ENCODE measurements around the gene FARSA. TPM values are rescaled to one million over a fixed set of nuclear protein-coding genes. Genes with fewer than 3 reads are reported as not detected.

FARSA gene
- total and polyA plus RNA-seq, 2 of the 13 experiments (the other 11 are each of a cell fraction or from before 2014, with no cell fraction given) = 25.9 to 72.0 TPM

DNA sequence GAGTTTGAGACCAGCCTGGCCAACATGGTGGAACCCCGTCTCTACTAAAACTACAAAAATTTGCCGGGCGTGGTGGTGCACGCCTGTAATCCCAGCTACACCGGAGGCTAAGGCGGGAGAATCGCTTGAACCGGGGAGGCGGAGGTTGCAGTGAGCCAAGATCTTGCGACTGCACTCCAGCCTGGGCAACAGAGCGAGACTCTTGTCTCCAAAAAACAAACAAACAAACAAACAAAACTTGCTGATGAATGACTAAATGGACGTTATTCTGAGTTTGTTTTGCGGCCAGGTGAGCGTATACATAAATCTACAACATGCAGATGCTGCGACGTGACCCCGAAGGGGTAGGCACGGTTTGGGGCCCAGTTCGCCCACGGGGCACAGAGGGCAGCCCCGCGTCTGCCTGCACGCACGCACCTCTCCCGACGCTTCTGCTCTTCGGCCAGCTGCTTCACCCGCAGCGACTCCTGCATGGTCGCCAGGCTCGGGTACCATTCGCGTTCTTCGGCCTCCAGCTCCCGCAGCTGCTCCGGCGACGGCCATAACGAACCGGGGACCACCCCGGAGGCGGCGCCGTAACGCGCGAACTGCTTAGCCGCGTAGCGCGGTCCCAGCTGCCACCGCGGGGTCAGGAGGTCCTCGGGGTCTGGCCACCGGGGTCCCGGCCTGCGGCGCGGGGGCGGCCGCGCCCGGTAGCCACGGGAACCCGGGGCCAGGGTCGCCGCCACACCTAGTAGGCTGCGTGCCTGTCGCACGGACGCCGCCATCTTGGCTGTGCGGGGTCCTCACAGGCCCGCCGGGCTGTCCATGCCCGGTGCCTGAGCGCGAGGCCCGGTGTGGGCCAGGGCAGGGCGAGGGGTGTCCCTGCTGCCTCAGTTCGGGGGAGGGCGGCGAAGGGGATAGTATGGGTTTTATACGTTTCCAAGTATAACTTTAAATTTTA, 23.2 kb upstream of the FARSA start, which contains the start of gene GADD45GIP1 (continued):
- TF ChIP-seq, protein P1, sequence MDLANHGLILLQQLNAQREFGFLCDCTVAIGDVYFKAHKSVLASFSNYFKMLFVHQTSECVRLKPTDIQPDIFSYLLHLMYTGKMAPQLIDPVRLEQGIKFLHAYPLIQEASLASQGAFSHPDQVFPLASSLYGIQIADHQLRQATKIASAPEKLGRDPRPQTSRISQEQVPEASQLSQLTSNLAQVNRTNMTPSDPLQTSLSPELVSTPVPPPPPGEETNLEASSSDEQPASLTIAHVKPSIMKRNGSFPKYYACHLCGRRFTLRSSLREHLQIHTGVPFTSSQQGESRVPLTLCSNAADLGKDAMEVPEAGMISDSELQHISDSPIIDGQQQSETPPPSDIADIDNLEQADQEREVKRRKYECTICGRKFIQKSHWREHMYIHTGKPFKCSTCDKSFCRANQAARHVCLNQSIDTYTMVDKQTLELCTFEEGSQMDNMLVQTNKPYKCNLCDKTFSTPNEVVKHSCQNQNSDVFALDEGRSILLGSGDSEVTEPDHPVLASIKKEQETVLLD (CRISPR knock-in tag; IDR thresholded peaks at IDR 0.05; ENCODE audit: low read depth) = peak; percentile 65; the same call in 1 of the 2 replicates
- TF ChIP-seq JARID2 (CRISPR knock-in tag; IDR thresholded peaks at IDR 0.05; ENCODE audit: insufficient replicate concordance) (no peak), TAF1 (CRISPR knock-in tag; IDR thresholded peaks at IDR 0.05) (peak; percentile 90), ZNF326 (CRISPR knock-in tag; IDR thresholded peaks at IDR 0.05; ENCODE audit: borderline replicate concordance) (no peak), RARA (CRISPR knock-in tag; IDR thresholded peaks at IDR 0.05) (no peak), IKZF4 (CRISPR knock-in tag; IDR thresholded peaks at IDR 0.05; ENCODE audit: borderline replicate concordance, low read depth, not compliant biosample characterization) (no peak), ZNF605 (CRISPR knock-in tag; IDR thresholded peaks at IDR 0.05) (no peak; the same call in 1 of the 2 replicates), ZFP36L1 (CRISPR knock-in tag; IDR thresholded peaks at IDR 0.05) (no peak), ARNT (IDR thresholded peaks at IDR 0.05) (no peak), IRX3 (CRISPR knock-in tag; IDR thresholded peaks at IDR 0.05; ENCODE audit: borderline replicate concordance, low read depth) (peak; percentile 50; the same call in 1 of the 2 replicates), NFKBIZ (CRISPR knock-in tag; IDR thresholded peaks at IDR 0.05) (no peak), ZSCAN30 (CRISPR knock-in tag; IDR thresholded peaks at IDR 0.05) (peak; percentile 82; the same call in 1 of the 2 replicates), ELF3 (CRISPR knock-in tag; IDR thresholded peaks at IDR 0.05) (no peak), REL (CRISPR knock-in tag; conservative IDR thresholded peaks at IDR 0.05) (no peak), FOXK1 (CRISPR knock-in tag; IDR thresholded peaks at IDR 0.05; ENCODE audit: borderline replicate concordance, low read depth) (peak; percentile 29; the same call in 1 of the 2 replicates)
- TF ChIP-seq, protein P2, sequence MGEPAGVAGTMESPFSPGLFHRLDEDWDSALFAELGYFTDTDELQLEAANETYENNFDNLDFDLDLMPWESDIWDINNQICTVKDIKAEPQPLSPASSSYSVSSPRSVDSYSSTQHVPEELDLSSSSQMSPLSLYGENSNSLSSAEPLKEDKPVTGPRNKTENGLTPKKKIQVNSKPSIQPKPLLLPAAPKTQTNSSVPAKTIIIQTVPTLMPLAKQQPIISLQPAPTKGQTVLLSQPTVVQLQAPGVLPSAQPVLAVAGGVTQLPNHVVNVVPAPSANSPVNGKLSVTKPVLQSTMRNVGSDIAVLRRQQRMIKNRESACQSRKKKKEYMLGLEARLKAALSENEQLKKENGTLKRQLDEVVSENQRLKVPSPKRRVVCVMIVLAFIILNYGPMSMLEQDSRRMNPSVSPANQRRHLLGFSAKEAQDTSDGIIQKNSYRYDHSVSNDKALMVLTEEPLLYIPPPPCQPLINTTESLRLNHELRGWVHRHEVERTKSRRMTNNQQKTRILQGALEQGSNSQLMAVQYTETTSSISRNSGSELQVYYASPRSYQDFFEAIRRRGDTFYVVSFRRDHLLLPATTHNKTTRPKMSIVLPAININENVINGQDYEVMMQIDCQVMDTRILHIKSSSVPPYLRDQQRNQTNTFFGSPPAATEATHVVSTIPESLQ (CRISPR knock-in tag; conservative IDR thresholded peaks at IDR 0.05) = no peak
- TF ChIP-seq, protein P3, sequence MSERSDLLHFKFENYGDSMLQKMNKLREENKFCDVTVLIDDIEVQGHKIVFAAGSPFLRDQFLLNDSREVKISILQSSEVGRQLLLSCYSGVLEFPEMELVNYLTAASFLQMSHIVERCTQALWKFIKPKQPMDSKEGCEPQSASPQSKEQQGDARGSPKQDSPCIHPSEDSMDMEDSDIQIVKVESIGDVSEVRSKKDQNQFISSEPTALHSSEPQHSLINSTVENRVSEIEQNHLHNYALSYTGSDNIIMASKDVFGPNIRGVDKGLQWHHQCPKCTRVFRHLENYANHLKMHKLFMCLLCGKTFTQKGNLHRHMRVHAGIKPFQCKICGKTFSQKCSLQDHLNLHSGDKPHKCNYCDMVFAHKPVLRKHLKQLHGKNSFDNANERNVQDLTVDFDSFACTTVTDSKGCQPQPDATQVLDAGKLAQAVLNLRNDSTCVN (CRISPR knock-in tag; IDR thresholded peaks at IDR 0.05; ENCODE audit: borderline replicate concordance) = 0 out of 2 replicates have a peak, but pooled peaks have one; percentile 54
- TF ChIP-seq, protein P4, sequence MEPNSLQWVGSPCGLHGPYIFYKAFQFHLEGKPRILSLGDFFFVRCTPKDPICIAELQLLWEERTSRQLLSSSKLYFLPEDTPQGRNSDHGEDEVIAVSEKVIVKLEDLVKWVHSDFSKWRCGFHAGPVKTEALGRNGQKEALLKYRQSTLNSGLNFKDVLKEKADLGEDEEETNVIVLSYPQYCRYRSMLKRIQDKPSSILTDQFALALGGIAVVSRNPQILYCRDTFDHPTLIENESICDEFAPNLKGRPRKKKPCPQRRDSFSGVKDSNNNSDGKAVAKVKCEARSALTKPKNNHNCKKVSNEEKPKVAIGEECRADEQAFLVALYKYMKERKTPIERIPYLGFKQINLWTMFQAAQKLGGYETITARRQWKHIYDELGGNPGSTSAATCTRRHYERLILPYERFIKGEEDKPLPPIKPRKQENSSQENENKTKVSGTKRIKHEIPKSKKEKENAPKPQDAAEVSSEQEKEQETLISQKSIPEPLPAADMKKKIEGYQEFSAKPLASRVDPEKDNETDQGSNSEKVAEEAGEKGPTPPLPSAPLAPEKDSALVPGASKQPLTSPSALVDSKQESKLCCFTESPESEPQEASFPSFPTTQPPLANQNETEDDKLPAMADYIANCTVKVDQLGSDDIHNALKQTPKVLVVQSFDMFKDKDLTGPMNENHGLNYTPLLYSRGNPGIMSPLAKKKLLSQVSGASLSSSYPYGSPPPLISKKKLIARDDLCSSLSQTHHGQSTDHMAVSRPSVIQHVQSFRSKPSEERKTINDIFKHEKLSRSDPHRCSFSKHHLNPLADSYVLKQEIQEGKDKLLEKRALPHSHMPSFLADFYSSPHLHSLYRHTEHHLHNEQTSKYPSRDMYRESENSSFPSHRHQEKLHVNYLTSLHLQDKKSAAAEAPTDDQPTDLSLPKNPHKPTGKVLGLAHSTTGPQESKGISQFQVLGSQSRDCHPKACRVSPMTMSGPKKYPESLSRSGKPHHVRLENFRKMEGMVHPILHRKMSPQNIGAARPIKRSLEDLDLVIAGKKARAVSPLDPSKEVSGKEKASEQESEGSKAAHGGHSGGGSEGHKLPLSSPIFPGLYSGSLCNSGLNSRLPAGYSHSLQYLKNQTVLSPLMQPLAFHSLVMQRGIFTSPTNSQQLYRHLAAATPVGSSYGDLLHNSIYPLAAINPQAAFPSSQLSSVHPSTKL (CRISPR knock-in tag; IDR thresholded peaks at IDR 0.05) = 0 out of 2 replicates have a peak, but pooled peaks have one; percentile 12

Data from HepG2 (cell line).